Stimulated activated CD4-positive, alpha-beta T cell treated with anti-CD3 and anti-CD28 coated beads, Interleukin-4, amount 100 ng/mL, for 4 hours (primary cell): ENCODE data around the gene ASAP2.

Experiments
- DNase-seq, 2 experiments: peaks; one replicate each; pipeline ENCODE4 v3.0.0-alpha.2; 2020

The ASAP2 gene

GRCh38 chr2:9410108-9410507 lies 203.5 kb downstream of the ASAP2 start:
- DNase-seq, result no peak

- DNase-seq, result no peak
Observed at GRCh38 chr2:9412781-9413180, 206.2 kb downstream of the ASAP2 start.

GRCh38 chr2:9415516-9416169 lies 209.0 kb downstream of the ASAP2 start:
- DNase-seq, result no peak

- no peak for DNase-seq
Observed at GRCh38 chr2:9416267-9416961, 209.8 kb downstream of the ASAP2 start.

- DNase-seq, result no peak
Observed at GRCh38 chr2:9416962-9417316, 210.3 kb downstream of the ASAP2 start.

- no peak for DNase-seq
Observed at GRCh38 chr2:9417725-9418124, 211.1 kb downstream of the ASAP2 start.

GRCh38 chr2:9418746-9419145 lies 212.1 kb downstream of the ASAP2 start:
- no peak for DNase-seq

GRCh38 chr2:9419541-9419940 lies 212.9 kb downstream of the ASAP2 start:
- no peak for DNase-seq

- DNase-seq, result no peak
Observed at GRCh38 chr2:9420495-9420894, 213.9 kb downstream of the ASAP2 start.

- peak; percentile 36 to 51 for DNase-seq
Observed at GRCh38 chr2:9422321-9423099, 215.9 kb downstream of the ASAP2 start.

- peak; percentile 95 to 96 for DNase-seq
Observed at GRCh38 chr2:9423100-9423921, 216.7 kb downstream of the ASAP2 start, which contains the start of the genes CPSF3 and ITGB1BP1. CPSF3 (plus strand) TSS chr2:9423654; CDS start chr2:9423774, 120 bp downstream. ITGB1BP1 (minus strand) TSS chr2:9423528; CDS start chr2:9418697, 4,831 bp downstream.

GRCh38 chr2:9423922-9424272 lies 217.3 kb downstream of the ASAP2 start:
- DNase-seq, result peak in 1 of 2 experiments; percentile 25

GRCh38 chr2:9424447-9425164 lies 218.0 kb downstream of the ASAP2 start:
- no peak for DNase-seq

- DNase-seq, result no peak
Observed at GRCh38 chr2:9428965-9429577, 222.5 kb downstream of the ASAP2 start.

- no peak for DNase-seq
Observed at GRCh38 chr2:9430316-9431293, 224.0 kb downstream of the ASAP2 start.

- DNase-seq, result no peak
Observed at GRCh38 chr2:9434489-9434888, 227.9 kb downstream of the ASAP2 start.

- no peak for DNase-seq
Observed at GRCh38 chr2:9439536-9439935, 232.9 kb downstream of the ASAP2 start.

- no peak for DNase-seq
Observed at GRCh38 chr2:9440058-9440727, 233.6 kb downstream of the ASAP2 start.

- DNase-seq, result no peak
Observed at GRCh38 chr2:9441556-9441955, 234.9 kb downstream of the ASAP2 start.

GRCh38 chr2:9443526-9443925 lies 236.9 kb downstream of the ASAP2 start:
- DNase-seq, result no peak
